HepG2 (cell line): ENCODE measurements around the gene CES2. TPM values are rescaled to one million over a fixed set of nuclear protein-coding genes. Genes with fewer than 3 reads are reported as not detected.

Source experiments
- DMTF1 ChIP-seq: sonication (generic); formaldehyde crosslinking; IDR thresholded peaks from 2 replicates; pipeline ENCODE4 v1.4.0; 2020; ENCODE audit warnings: mild to moderate bottlenecking, missing genetic modification reagents
- IKZF1 ChIP-seq: fragments of 450-650 bp; IDR thresholded peaks from 2 replicates; pipeline ENCODE4 v1.7.1; 2016
- MIER3 ChIP-seq: IDR thresholded peaks from 2 replicates; pipeline ENCODE4 v1.6.1; 2016; ENCODE audit warnings: missing compliant biosample characterization, borderline replicate concordance
- MTA1 ChIP-seq: sonication (generic); formaldehyde crosslinking; IDR thresholded peaks from 2 replicates; pipeline ENCODE4 v1.4.0; 2020; ENCODE audit warnings: missing genetic modification reagents, mild to moderate bottlenecking, borderline replicate concordance
- PHB2 ChIP-seq: fragments of 450-650 bp; IDR thresholded peaks from 2 replicates; pipeline ENCODE4 v1.6.1; 2018; ENCODE audit not compliant: partially characterized antibody
- PHF5A ChIP-seq: IDR thresholded peaks from one replicate; pipeline ENCODE4 v1.6.1; 2018; ENCODE audit warnings: low read depth, missing genetic modification reagents; ENCODE audit not compliant: unreplicated experiment
- PHF8 ChIP-seq: sonication (generic); formaldehyde crosslinking; IDR thresholded peaks from 2 replicates; pipeline ENCODE4 v1.5.0; 2020; ENCODE audit warnings: missing genetic modification reagents
- ZBTB34 ChIP-seq: sonication (generic); formaldehyde crosslinking; IDR thresholded peaks from 2 replicates; pipeline ENCODE4 v1.8.0; 2022; ENCODE audit warnings: mild to moderate bottlenecking, missing genetic modification reagents
- ZHX2 ChIP-seq, 2 experiments: sonication (generic) in 1 of 2; formaldehyde crosslinking in 1 of 2; IDR thresholded peaks; 2 replicates each; pipeline versions ENCODE4 v1.6.1 to v1.9.0; 2014 to 2022; ENCODE audit warnings: antibody characterized with exemption in 1 of 2, borderline replicate concordance in 1 of 2, inconsistent platforms in 1 of 2, low read depth in 1 of 2, missing genetic modification reagents in 1 of 2
- ZNF10 ChIP-seq: sonication (generic); formaldehyde crosslinking; IDR thresholded peaks from 2 replicates; pipeline ENCODE4 v1.4.0; 2020; ENCODE audit warnings: mild to moderate bottlenecking, low read depth, missing genetic modification reagents, borderline replicate concordance
- ZNF281 ChIP-seq: sonication (generic); formaldehyde crosslinking; IDR thresholded peaks from 2 replicates; pipeline ENCODE4 v1.4.0; 2020; ENCODE audit warnings: missing genetic modification reagents, borderline replicate concordance
- ZNF3 ChIP-seq: IDR thresholded peaks from 2 replicates; pipeline ENCODE4 v1.7.0; 2017; ENCODE audit warnings: inconsistent platforms
- ZNF432 ChIP-seq: sonication (generic); formaldehyde crosslinking; IDR thresholded peaks from 2 replicates; pipeline ENCODE4 v1.5.0; 2020; ENCODE audit warnings: missing genetic modification reagents, mild to moderate bottlenecking, borderline replicate concordance
- ZNF772 ChIP-seq: sonication (generic); formaldehyde crosslinking; IDR thresholded peaks from 2 replicates; pipeline ENCODE4 v1.5.0; 2020; ENCODE audit warnings: mild to moderate bottlenecking, missing genetic modification reagents
- ZNF883 ChIP-seq: sonication (generic); formaldehyde crosslinking; IDR thresholded peaks from 2 replicates; pipeline ENCODE4 v1.5.1; 2020; ENCODE audit warnings: mild to moderate bottlenecking, missing genetic modification reagents; ENCODE audit errors: not compliant biosample characterization
- polyA plus RNA-seq, 8 experiments: library from polyadenylated mRNA; depleted of rRNA in 3 of 8; stranded (reverse) in 7 of 8; unstranded in 1 of 8; fragments of >200 nt; fragmentation: Illumina TruSeq in 4 of 8; extraction: Trizol in 4 of 8; gene quantifications; 2 replicates each; pipeline versions ENCODE4 v1.2.1 to v1.2.3, GENCODE V29; 2011 to 2016; ENCODE audit warnings: low read depth in 4 of 8, missing spikeins in 1 of 8, mixed read lengths in 1 of 8; ENCODE audit not compliant: insufficient read depth in 1 of 8
- total RNA-seq, 5 experiments: library from RNA; depleted of rRNA; stranded (reverse); fragments of >200 nt; fragmentation: Illumina TruSeq; extraction: Trizol; gene quantifications; 2 replicates each; pipeline ENCODE4 v1.2.3, GENCODE V29; 2016; ENCODE audit warnings: low read depth in 1 of 5

Gene CES2
- total and polyA plus RNA-seq, 2 of the 13 experiments (the other 11 are each of a cell fraction or from before 2014, with no cell fraction given): 50.6 to 63.8 TPM

- no peak for TF ChIP-seq PHB2
- no peak for TF ChIP-seq ZHX2 (IDR thresholded peaks at IDR 0.05; ENCODE audit: low read depth)
- TF ChIP-seq ZHX2 (CRISPR knock-in tag; IDR thresholded peaks at IDR 0.05; ENCODE audit: borderline replicate concordance): no peak
- TF ChIP-seq PHF8 (CRISPR knock-in tag): no peak
- no peak for TF ChIP-seq ZNF281
- TF ChIP-seq ZBTB34 (CRISPR knock-in tag): no peak
- TF ChIP-seq MTA1: no peak
- TF ChIP-seq DMTF1: no peak
- TF ChIP-seq ZNF432: no peak
- no peak for TF ChIP-seq MIER3 (CRISPR knock-in tag)
- TF ChIP-seq IKZF1: no peak
- TF ChIP-seq ZNF3 (CRISPR knock-in tag): no peak
- TF ChIP-seq ZNF10 (CRISPR knock-in tag): no peak
- no peak for TF ChIP-seq PHF5A
- TF ChIP-seq ZNF883 (CRISPR knock-in tag): no peak
- TF ChIP-seq ZNF772 (CRISPR knock-in tag): no peak
Observed at GRCh38 chr16:66936889-66937554, 1.7 kb downstream of the CES2 start (continued).
